Measurements from ENCODE around the gene COG6. TPM values are rescaled to one million over a fixed set of nuclear protein-coding genes. Genes with fewer than 3 reads are reported as not detected.
A peak's percentile ranks its signal among the peaks of the same experiment; 100 is the strongest.

The COG6 gene
- total RNA-seq, 4 donors from 2014 or later, result 13.0 to 19.9 (median 14.3) TPM

- no peak for DNase-seq (ENCODE audit: extremely low spot score)
- intact Hi-C loops (cut with DNase I), result loop anchor here (10.0 kb wide), 1 partner anchor 376 kb away; no protein-coding TSS in a partner anchor
- TF ChIP-seq POLR2AphosphoS5 (IDR thresholded peaks at IDR 0.05) (no peak), CTCF (IDR thresholded peaks at IDR 0.05) (no peak), POLR2A (IDR thresholded peaks at IDR 0.05; ENCODE audit: low read depth) (no peak), EP300 (IDR thresholded peaks at IDR 0.05) (no peak)
- H3K27ac ChIP-seq (replicated peaks in 1 of 4), result no peak overlapping the region
- H3K4me3 ChIP-seq, result no peak overlapping the region
- H3K4me1 ChIP-seq, result peaks cover 0 to 19% (median 15%) of the 10 kb centered on the region in 4 donors
- H3K36me3 ChIP-seq, result peaks cover 0 to 17% (median 13%) of the 10 kb centered on the region in 4 donors
- 90% methylated on average over 1 of the region's 1 CpG for WGBS
- H3K27me3 ChIP-seq, result no peaks in the 10 kb centered on the region
- no peaks in the 10 kb centered on the region for H3K9me3 ChIP-seq
Measured at GRCh38 chr13:39688699-39689405, 33.4 kb downstream of the COG6 start.

DNA sequence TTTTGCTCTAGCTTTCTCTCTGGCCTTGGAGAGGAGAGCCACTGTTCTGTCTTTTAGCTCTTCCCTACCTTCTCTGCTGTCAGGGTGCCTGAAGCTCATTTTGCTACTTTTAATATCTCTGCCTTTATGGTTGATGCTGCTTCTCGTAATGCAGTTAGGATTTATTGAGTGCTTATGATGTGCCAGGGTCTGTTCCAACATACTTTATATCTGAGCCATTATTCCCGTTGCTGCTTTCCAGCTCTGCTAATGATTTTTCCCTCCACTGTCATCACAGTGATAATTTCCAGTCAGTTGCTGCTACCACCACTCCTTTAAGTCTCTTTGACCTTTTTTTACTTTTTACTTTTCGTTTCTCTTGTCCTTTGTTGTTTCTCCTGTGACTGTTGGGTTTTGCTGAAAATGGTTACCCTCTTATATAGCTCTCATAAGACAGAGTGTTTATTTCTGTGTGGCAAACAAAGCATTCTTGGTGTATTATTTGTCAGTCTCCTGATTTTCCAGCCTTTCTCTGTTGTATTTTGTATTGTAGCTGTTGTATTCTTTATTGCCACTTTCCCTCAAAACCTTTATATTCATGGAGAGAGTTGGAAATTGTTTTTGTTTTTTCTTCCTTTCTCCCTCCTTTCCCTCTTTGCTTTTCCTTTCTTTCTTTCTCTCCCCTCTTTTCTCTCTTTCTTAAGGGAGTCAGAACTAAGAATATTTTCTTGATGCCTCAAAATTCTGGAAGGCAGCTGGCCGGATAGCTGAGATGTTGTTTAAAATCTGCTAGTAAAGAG, 37.4 kb downstream of the COG6 start:
- intact Hi-C loops (cut with DNase I), result no loop called here
- peak overlapping the region; percentile 14 to 70 (median 36) for H3K27ac ChIP-seq (replicated peaks in 1 of 4)

DNA sequence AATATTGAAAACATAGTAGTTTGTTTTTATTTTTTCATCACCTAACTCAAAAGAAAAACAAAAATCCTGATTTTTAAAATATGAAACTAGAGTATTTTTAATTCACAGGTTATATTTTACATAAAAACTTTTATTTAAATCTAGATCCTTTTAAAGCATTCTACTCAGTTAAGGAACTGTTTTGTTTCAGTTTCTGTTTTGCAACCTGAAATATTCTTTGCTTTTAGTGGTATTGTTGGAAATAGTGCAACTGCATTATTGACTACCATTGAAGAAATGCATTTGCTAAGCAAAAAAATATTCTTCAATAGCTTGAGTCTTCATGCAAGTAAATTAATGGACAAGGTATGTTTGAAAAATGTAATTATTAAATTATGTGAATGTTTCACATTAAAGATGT, 43.8 kb downstream of the COG6 start:
- Histone ChIP-seq H3K27ac (replicated peaks in 1 of 4) (no peak overlapping the region), H3K9me3 (no peaks in the 10 kb centered on the region), H3K36me3 (peaks cover 0 to 6% (median 2%) of the 10 kb centered on the region in 4 donors), H3K4me1 (no peaks in the 10 kb centered on the region), H3K27me3 (no peaks in the 10 kb centered on the region), H3K4me3 (no peak overlapping the region)
- no peak for DNase-seq (ENCODE audit: extremely low spot score)
- intact Hi-C loops (cut with DNase I), result no loop called here
- TF ChIP-seq EP300 (IDR thresholded peaks at IDR 0.05) (no peak), CTCF (IDR thresholded peaks at IDR 0.05) (no peak)

More for the DNA sequence above, 37.4 kb downstream of the COG6 start:
- TF ChIP-seq EP300 (IDR thresholded peaks at IDR 0.05), result no peak
- TF ChIP-seq CTCF (IDR thresholded peaks at IDR 0.05), result no peak
- TF ChIP-seq POLR2A (IDR thresholded peaks at IDR 0.05; ENCODE audit: low read depth), result no peak
- TF ChIP-seq POLR2AphosphoS5 (IDR thresholded peaks at IDR 0.05), result no peak
- H3K4me1 ChIP-seq, result peaks cover 0 to 19% (median 15%) of the 10 kb centered on the region in 4 donors
- DNase-seq (ENCODE audit: extremely low spot score), result no peak
- H3K4me3 ChIP-seq, result peak overlapping the region in 3 of 4 donors; percentile 1 to 7 (median 4)
- no peaks in the 10 kb centered on the region for H3K9me3 ChIP-seq
- H3K36me3 ChIP-seq, result peaks cover 0 to 15% (median 11%) of the 10 kb centered on the region in 4 donors
- WGBS, result 37% methylated on average over 4 of the region's 4 CpGs
- no peaks in the 10 kb centered on the region for H3K27me3 ChIP-seq

GRCh38 chr13:39712626-39713025, 57.2 kb downstream of the COG6 start:
- intact Hi-C loops (cut with DNase I), result no loop called here
- H3K27ac ChIP-seq (replicated peaks in 1 of 4), result no peak overlapping the region
- H3K4me1 ChIP-seq, result no peaks in the 10 kb centered on the region
- no peaks in the 10 kb centered on the region for H3K27me3 ChIP-seq
- H3K36me3 ChIP-seq, result no peaks in the 10 kb centered on the region
- no peak overlapping the region for H3K4me3 ChIP-seq
- WGBS, result 99% methylated on average over 3 of the region's 3 CpGs
- H3K9me3 ChIP-seq, result peaks cover 0 to 13% (median 3%) of the 10 kb centered on the region in 4 donors
- DNase-seq (ENCODE audit: extremely low spot score), result no peak
- TF ChIP-seq EP300 (IDR thresholded peaks at IDR 0.05), result no peak
- TF ChIP-seq CTCF (IDR thresholded peaks at IDR 0.05), result no peak
- no peak for TF ChIP-seq POLR2A (IDR thresholded peaks at IDR 0.05; ENCODE audit: low read depth)
- no peak for TF ChIP-seq POLR2AphosphoS5 (IDR thresholded peaks at IDR 0.05)

All from esophagus muscularis mucosa (tissue), 4 donors.